BLaER1 (cell line): ENCODE measurements around the gene PPP2R2C.

ENCODE experiments used
- H3K27ac ChIP-seq: shearing (Covaris generic); formaldehyde crosslinking; 2 replicates; pipeline ENCODE4 v1.8.1; 2022
- H3K27me3 ChIP-seq: shearing (Covaris generic); formaldehyde crosslinking; 2 replicates; pipeline ENCODE4 v1.8.1; 2022
- H3K36me3 ChIP-seq: shearing (Covaris generic); formaldehyde crosslinking; 2 replicates; pipeline ENCODE4 v1.8.1; 2022
- H3K4me1 ChIP-seq: shearing (Covaris generic); formaldehyde crosslinking; 2 replicates; pipeline ENCODE4 v1.8.1; 2022
- H3K4me2 ChIP-seq: shearing (Covaris generic); formaldehyde crosslinking; 2 replicates; pipeline ENCODE4 v1.8.1; 2022
- H3K4me3 ChIP-seq: shearing (Covaris generic); formaldehyde crosslinking; 2 replicates; pipeline ENCODE4 v1.8.1; 2022
- H3K9ac ChIP-seq: shearing (Covaris generic); formaldehyde crosslinking; 2 replicates; pipeline ENCODE4 v1.8.1; 2022
- H3K9me3 ChIP-seq: shearing (Covaris generic); formaldehyde crosslinking; 2 replicates; pipeline ENCODE4 v1.8.1; 2022
- H4K20me1 ChIP-seq: shearing (Covaris generic); formaldehyde crosslinking; 2 replicates; pipeline ENCODE4 v1.8.1; 2022
- Cebpa-rat ChIP-seq: shearing (Covaris generic); IDR thresholded peaks from 2 replicates; pipeline ENCODE4 v1.8.1; 2022

The PPP2R2C gene

DNA sequence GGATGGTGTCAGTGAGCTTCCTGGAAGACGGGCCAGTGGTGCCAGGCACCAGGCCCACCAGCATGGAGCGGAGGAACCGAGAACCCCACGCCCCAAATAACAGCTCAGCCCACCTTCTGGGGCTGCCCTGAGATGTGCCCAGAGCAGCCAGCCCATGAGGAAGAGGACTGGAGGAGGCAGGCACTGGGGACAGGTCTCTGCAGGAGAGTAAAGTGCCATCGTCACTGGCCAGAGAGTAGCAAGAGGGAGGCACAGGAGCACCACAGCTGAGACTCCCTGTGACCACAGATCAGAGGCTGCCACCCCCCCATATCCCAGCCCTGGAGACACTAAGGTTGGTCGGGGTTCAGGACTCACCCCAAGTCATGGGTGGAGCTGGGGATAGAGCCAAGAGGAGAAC is 63.0 kb downstream of the PPP2R2C start:
- H3K27ac ChIP-seq: no peak overlapping the region
- peak overlapping the region; percentile 40; the same call in 1 of the 2 replicates for H3K4me2 ChIP-seq
- H3K27me3 ChIP-seq: no peaks in the 10 kb centered on the region
- H3K9ac ChIP-seq: no peak overlapping the region
- no peak for TF ChIP-seq Cebpa-rat
- no peaks in the 10 kb centered on the region for H4K20me1 ChIP-seq
- no peak overlapping the region for H3K4me3 ChIP-seq
- no peaks in the 10 kb centered on the region for H3K36me3 ChIP-seq
- H3K9me3 ChIP-seq: peaks cover 10% of the 10 kb centered on the region; the same call in 1 of the 2 replicates
- H3K4me1 ChIP-seq: peaks cover 24% of the 10 kb centered on the region

GRCh38 chr4:6408263-6408662 is 64.2 kb downstream of the PPP2R2C start:
- no peak overlapping the region for H3K9ac ChIP-seq
- no peaks in the 10 kb centered on the region for H4K20me1 ChIP-seq
- H3K4me2 ChIP-seq: no peak overlapping the region
- no peak for TF ChIP-seq Cebpa-rat
- no peak overlapping the region for H3K27ac ChIP-seq
- no peak overlapping the region for H3K4me3 ChIP-seq
- peaks cover 36% of the 10 kb centered on the region for H3K4me1 ChIP-seq
- no peaks in the 10 kb centered on the region for H3K36me3 ChIP-seq
- H3K9me3 ChIP-seq: no peaks in the 10 kb centered on the region
- no peaks in the 10 kb centered on the region for H3K27me3 ChIP-seq

- Histone ChIP-seq H3K4me3 (no peak overlapping the region), H3K27ac (no peak overlapping the region), H3K36me3 (no peaks in the 10 kb centered on the region), H3K4me2 (peak overlapping the region; percentile 36), H3K4me1 (peaks cover 45% of the 10 kb centered on the region), H3K9ac (no peak overlapping the region), H3K9me3 (no peaks in the 10 kb centered on the region), H4K20me1 (no peaks in the 10 kb centered on the region), H3K27me3 (no peaks in the 10 kb centered on the region)
- no peak for TF ChIP-seq Cebpa-rat
These were observed 67.1 kb downstream of the PPP2R2C start for GRCh38 chr4:6405397-6405706.

- peak overlapping the region; percentile 65 for H3K4me2 ChIP-seq
- no peaks in the 10 kb centered on the region for H3K36me3 ChIP-seq
- no peaks in the 10 kb centered on the region for H4K20me1 ChIP-seq
- no peaks in the 10 kb centered on the region for H3K9me3 ChIP-seq
- peaks cover 41% of the 10 kb centered on the region for H3K4me1 ChIP-seq
- H3K27ac ChIP-seq: no peak overlapping the region
- no peak overlapping the region for H3K9ac ChIP-seq
- H3K4me3 ChIP-seq: no peak overlapping the region
- TF ChIP-seq Cebpa-rat: no peak
- no peaks in the 10 kb centered on the region for H3K27me3 ChIP-seq
These were observed 67.6 kb downstream of the PPP2R2C start for GRCh38 chr4:6404611-6405396.

- Histone ChIP-seq H3K9ac (no peak overlapping the region), H3K27me3 (peaks cover 4% of the 10 kb centered on the region; the same call in 1 of the 2 replicates), H3K4me2 (peak overlapping the region; percentile 65)
These were observed 69.1 kb downstream of the PPP2R2C start for GRCh38 chr4:6403400-6403685.

GRCh38 chr4:6402566-6403399 is 69.6 kb downstream of the PPP2R2C start:
- peaks cover 4% of the 10 kb centered on the region; the same call in 1 of the 2 replicates for H3K27me3 ChIP-seq

More at GRCh38 chr4:6403400-6403685, 69.1 kb downstream of the PPP2R2C start:
- H3K36me3 ChIP-seq: no peaks in the 10 kb centered on the region
- peaks cover 49% of the 10 kb centered on the region for H3K4me1 ChIP-seq
- no peak for TF ChIP-seq Cebpa-rat
- H4K20me1 ChIP-seq: no peaks in the 10 kb centered on the region; the same call in 1 of the 2 replicates
- no peaks in the 10 kb centered on the region for H3K9me3 ChIP-seq
- H3K4me3 ChIP-seq: no peak overlapping the region
- H3K27ac ChIP-seq: no peak overlapping the region

GRCh38 chr4:6401797-6402196 is 70.6 kb downstream of the PPP2R2C start:
- Histone ChIP-seq H3K4me2 (no peak overlapping the region), H3K27me3 (peaks cover 9% of the 10 kb centered on the region), H3K27ac (no peak overlapping the region), H3K9me3 (no peaks in the 10 kb centered on the region), H4K20me1 (peaks cover 7% of the 10 kb centered on the region; the same call in 1 of the 2 replicates), H3K4me1 (peaks cover 61% of the 10 kb centered on the region), H3K36me3 (no peaks in the 10 kb centered on the region), H3K9ac (no peak overlapping the region), H3K4me3 (no peak overlapping the region)
- no peak for TF ChIP-seq Cebpa-rat

More at GRCh38 chr4:6402566-6403399, 69.6 kb downstream of the PPP2R2C start:
- Histone ChIP-seq H3K9me3 (no peaks in the 10 kb centered on the region), H4K20me1 (no peaks in the 10 kb centered on the region; the same call in 1 of the 2 replicates), H3K9ac (no peak overlapping the region), H3K27ac (no peak overlapping the region), H3K4me1 (peaks cover 55% of the 10 kb centered on the region), H3K4me3 (no peak overlapping the region), H3K36me3 (no peaks in the 10 kb centered on the region), H3K4me2 (peak overlapping the region; percentile 65)
- TF ChIP-seq Cebpa-rat: no peak

GRCh38 chr4:6396696-6397236 is 75.6 kb downstream of the PPP2R2C start:
- peaks cover 62% of the 10 kb centered on the region for H3K4me1 ChIP-seq
- peaks cover 9% of the 10 kb centered on the region for H3K27me3 ChIP-seq

GRCh38 chr4:6395466-6396228 is 76.8 kb downstream of the PPP2R2C start:
- Histone ChIP-seq H3K36me3 (no peaks in the 10 kb centered on the region), H3K4me3 (no peak overlapping the region), H3K9me3 (no peaks in the 10 kb centered on the region), H3K4me1 (peaks cover 62% of the 10 kb centered on the region), H3K27ac (no peak overlapping the region), H3K9ac (no peak overlapping the region), H3K27me3 (peaks cover 15% of the 10 kb centered on the region), H4K20me1 (peaks cover 23% of the 10 kb centered on the region; the same call in 1 of the 2 replicates), H3K4me2 (peak overlapping the region; percentile 92)
- TF ChIP-seq Cebpa-rat: no peak

More at GRCh38 chr4:6396696-6397236, 75.6 kb downstream of the PPP2R2C start:
- H3K9ac ChIP-seq: no peak overlapping the region
- H3K4me2 ChIP-seq: peak overlapping the region; percentile 92; the same call in 1 of the 2 replicates
- peaks cover 23% of the 10 kb centered on the region; the same call in 1 of the 2 replicates for H4K20me1 ChIP-seq
- H3K36me3 ChIP-seq: no peaks in the 10 kb centered on the region
- no peak overlapping the region for H3K4me3 ChIP-seq
- no peaks in the 10 kb centered on the region for H3K9me3 ChIP-seq
- TF ChIP-seq Cebpa-rat: no peak
- H3K27ac ChIP-seq: no peak overlapping the region
